LHCN-M2 (cell line): ENCODE results near the gene SIK2. TPM values are rescaled to one million over a fixed set of nuclear protein-coding genes. Genes with fewer than 3 reads are reported as not detected.
A peak's percentile ranks its signal among the peaks of the same experiment; 100 is the strongest.
"Not testable (repeated sequence)": the region's sequence is repeated elsewhere in the genome, so short reads cannot be mapped to it uniquely, and the experiment has no call there.

Source experiments
- DNase-seq: peaks from one replicate; pipeline ENCODE4 v3.0.0-alpha.2; 2012; ENCODE audit warnings: low read depth
- total RNA-seq: library from RNA; depleted of rRNA; stranded (reverse); fragments of >200 nt; gene quantifications from 2 replicates; pipeline ENCODE4 v1.2.3, GENCODE V29; 2014

Gene SIK2
- total RNA-seq, 1 experiment from 2014 or later = 12.2 TPM

GRCh38 chr11:111759778-111760407, 157.6 kb downstream of the SIK2 start:
- no peak for DNase-seq

- no peak for DNase-seq
Observed at GRCh38 chr11:111761036-111761435, 158.8 kb downstream of the SIK2 start.

GRCh38 chr11:111762526-111762925, 160.3 kb downstream of the SIK2 start:
- no peak for DNase-seq

GRCh38 chr11:111762981-111763643, 160.9 kb downstream of the SIK2 start:
- peak; percentile 9 for DNase-seq

GRCh38 chr11:111764621-111765020, 162.4 kb downstream of the SIK2 start:
- no peak for DNase-seq

GRCh38 chr11:111765320-111765983, 163.2 kb downstream of the SIK2 start:
- no peak for DNase-seq

- peak; percentile 73 for DNase-seq
Observed at GRCh38 chr11:111765984-111766833, 164.0 kb downstream of the SIK2 start, which contains the start of gene PPP2R1B. Gene PPP2R1B, minus strand, starts transcription at chr11:111766389. Its CDS starts 28 bp downstream, at chr11:111766361.

- DNase-seq = no peak
Observed at GRCh38 chr11:111766834-111767142, 164.5 kb downstream of the SIK2 start.

GRCh38 chr11:111770581-111771134, 168.4 kb downstream of the SIK2 start:
- no peak for DNase-seq

- not testable (repeated sequence) for DNase-seq
Observed at GRCh38 chr11:111771205-111771604, 169.0 kb downstream of the SIK2 start.

GRCh38 chr11:111772535-111772934, 170.3 kb downstream of the SIK2 start:
- DNase-seq = no peak

GRCh38 chr11:111774955-111775710, 172.9 kb downstream of the SIK2 start:
- DNase-seq = no peak

GRCh38 chr11:111776398-111777093, 174.3 kb downstream of the SIK2 start:
- no peak for DNase-seq

GRCh38 chr11:111777094-111778046, 175.1 kb downstream of the SIK2 start:
- peak; percentile 68 for DNase-seq

GRCh38 chr11:111778047-111778558, 175.9 kb downstream of the SIK2 start:
- no peak for DNase-seq

- DNase-seq = no peak
Observed at GRCh38 chr11:111779118-111779517, 176.9 kb downstream of the SIK2 start.
